GM19023 (cell line): Measurements from ENCODE around the gene PDLIM7.

Experiments used
- ATAC-seq: cut with Tn5 transposase; IDR thresholded peaks from one replicate; pipeline ENCODE4 v1.9.1; 2021; ENCODE audit warnings: mild to moderate bottlenecking, moderate library complexity; ENCODE audit not compliant: unreplicated experiment

The PDLIM7 gene

GRCh38 chr5:177475563-177476427 is 21.6 kb downstream of the PDLIM7 start:
- ATAC-seq, result no peak

GRCh38 chr5:177474846-177475562 is 22.4 kb downstream of the PDLIM7 start:
- no peak for ATAC-seq

- no peak for ATAC-seq
Measured at GRCh38 chr5:177474002-177474476, 23.4 kb downstream of the PDLIM7 start.

- ATAC-seq, result peak; percentile 40
Measured at GRCh38 chr5:177473443-177474001, 23.9 kb downstream of the PDLIM7 start, which contains the start of gene DBN1. Gene DBN1 (minus strand): TSS chr5:177473634. CDS start chr5:177473521, 113 bp downstream.

GRCh38 chr5:177472460-177473442 is 24.7 kb downstream of the PDLIM7 start:
- peak; percentile 46 for ATAC-seq

- ATAC-seq, result no peak
Measured at GRCh38 chr5:177471610-177472356, 25.6 kb downstream of the PDLIM7 start.

GRCh38 chr5:177470759-177471536 is 26.5 kb downstream of the PDLIM7 start:
- ATAC-seq, result no peak

GRCh38 chr5:177469750-177470525 is 27.5 kb downstream of the PDLIM7 start:
- ATAC-seq, result no peak

- no peak for ATAC-seq
Measured at GRCh38 chr5:177468685-177469628, 28.4 kb downstream of the PDLIM7 start.

GRCh38 chr5:177468329-177468684 is 29.1 kb downstream of the PDLIM7 start:
- ATAC-seq, result no peak

- no peak for ATAC-seq
Measured at GRCh38 chr5:177467436-177467835, 30.0 kb downstream of the PDLIM7 start.

- no peak for ATAC-seq
Measured at GRCh38 chr5:177466861-177467260, 30.5 kb downstream of the PDLIM7 start.

GRCh38 chr5:177465044-177465443 is 32.4 kb downstream of the PDLIM7 start:
- no peak for ATAC-seq

- ATAC-seq, result no peak
Measured at GRCh38 chr5:177462021-177462670, 35.3 kb downstream of the PDLIM7 start.

GRCh38 chr5:177459819-177460628 is 37.4 kb downstream of the PDLIM7 start:
- ATAC-seq, result no peak

- ATAC-seq, result no peak
Measured at GRCh38 chr5:177459357-177459756, 38.0 kb downstream of the PDLIM7 start.
